CD4-positive, alpha-beta T cell treated with Interleukin-12 subunit alpha and Interleukin-12 subunit beta, for 1 hour (primary cell): ENCODE measurements around the gene ELMOD3.
"Not testable (repeated sequence)": the region's sequence is repeated elsewhere in the genome, so short reads cannot be mapped to it uniquely, and the experiment has no call there.

Experiments used
- DNase-seq: peaks from one replicate; pipeline ENCODE4 v3.0.0-alpha.2; 2020

The ELMOD3 gene

DNA sequence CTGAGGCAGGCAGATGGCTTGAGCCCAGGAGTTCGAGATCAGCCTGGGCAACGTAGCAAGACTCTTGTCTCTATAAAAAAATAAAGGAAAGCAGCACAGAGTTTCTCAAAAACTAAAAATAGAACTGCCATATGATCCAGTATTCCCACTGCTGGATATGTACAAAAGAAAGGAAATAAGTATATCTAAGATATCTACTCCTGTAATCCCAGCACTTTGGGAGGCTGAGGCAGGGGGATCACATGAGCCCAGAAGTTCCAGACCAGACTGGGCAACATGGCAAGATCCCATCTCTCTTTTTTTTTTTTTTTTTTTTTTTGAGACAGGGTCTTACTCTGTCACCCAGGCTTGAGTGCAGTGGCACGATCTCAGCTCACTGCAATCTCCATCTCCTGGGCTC, 24.9 kb upstream of the ELMOD3 start:
- DNase-seq = not testable (repeated sequence)

DNA sequence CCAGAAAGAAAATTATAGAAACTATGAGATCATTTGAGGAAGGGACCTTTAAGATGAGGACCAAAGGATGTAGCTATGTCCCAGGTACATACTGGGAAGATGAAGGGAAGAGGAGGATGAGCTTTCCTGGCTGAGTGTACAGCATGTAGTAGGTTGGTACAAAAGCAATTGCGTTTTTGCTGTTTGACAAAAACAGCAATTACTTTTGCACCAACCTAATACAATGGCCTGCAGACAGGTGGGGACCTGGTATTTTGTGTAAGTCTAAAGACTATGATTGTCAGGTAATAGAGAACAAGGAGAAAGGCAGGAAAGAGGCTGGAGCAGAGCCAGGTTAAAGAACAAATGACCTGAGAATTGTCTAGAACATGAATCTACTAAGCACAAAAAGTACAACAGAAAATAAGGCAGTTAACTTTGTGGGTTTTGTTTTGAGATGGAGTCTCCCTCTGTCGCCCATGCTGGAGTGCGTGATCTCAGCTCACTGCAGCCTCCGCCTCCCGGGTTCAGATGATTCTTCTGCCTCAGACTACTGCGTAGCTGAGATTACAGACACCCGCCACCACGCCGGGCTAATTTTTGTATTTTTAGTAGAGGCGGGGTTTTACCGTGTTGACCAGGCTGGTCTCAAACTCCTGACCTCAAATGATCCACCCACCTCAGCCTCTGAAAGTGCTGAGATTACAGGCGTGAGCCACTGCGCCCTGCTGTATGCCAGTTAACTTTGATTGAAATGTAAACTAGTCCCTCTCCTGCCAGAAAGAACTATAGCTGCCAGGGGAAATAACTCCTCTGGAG, 23.5 kb upstream of the ELMOD3 start:
- DNase-seq = no peak

DNA sequence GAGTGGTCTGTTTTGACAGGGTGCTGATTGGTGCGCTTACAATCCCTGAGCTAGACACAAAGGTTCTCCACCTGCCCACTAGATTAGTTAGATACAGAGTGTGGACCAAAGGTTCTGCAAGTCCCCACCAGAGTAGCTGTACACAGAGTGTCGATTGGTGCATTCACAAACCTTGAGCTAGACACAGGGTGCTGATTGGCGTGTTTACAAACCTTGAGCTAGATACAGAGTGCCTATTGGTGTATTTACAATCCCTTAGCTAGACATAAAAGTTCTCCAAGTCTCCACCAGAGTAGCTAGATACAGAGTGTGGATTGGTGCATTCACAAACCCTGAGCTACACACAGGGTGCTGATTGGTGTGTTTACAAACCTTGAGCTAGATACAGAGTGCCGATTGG, 20.7 kb upstream of the ELMOD3 start:
- DNase-seq = not testable (repeated sequence)

DNA sequence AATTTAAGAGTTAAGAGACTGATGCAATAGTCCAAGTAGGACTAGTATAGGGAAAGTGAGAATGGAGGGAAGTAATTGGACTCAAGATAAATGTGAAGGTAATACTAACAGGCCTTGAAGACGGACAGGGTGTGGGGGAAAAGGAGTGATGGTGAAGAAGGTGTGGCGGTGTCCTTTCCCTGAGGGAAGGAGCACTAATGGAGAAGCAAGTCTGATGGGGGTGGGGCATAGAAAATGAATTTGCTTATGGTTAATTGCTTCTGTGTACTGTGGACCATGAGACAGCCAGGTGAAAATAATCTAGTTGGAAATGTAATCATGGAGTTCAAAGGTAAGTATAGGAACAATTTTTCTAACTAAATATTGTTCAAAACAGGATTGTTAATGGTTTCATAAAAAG, 19.6 kb upstream of the ELMOD3 start:
- DNase-seq = no peak

DNA sequence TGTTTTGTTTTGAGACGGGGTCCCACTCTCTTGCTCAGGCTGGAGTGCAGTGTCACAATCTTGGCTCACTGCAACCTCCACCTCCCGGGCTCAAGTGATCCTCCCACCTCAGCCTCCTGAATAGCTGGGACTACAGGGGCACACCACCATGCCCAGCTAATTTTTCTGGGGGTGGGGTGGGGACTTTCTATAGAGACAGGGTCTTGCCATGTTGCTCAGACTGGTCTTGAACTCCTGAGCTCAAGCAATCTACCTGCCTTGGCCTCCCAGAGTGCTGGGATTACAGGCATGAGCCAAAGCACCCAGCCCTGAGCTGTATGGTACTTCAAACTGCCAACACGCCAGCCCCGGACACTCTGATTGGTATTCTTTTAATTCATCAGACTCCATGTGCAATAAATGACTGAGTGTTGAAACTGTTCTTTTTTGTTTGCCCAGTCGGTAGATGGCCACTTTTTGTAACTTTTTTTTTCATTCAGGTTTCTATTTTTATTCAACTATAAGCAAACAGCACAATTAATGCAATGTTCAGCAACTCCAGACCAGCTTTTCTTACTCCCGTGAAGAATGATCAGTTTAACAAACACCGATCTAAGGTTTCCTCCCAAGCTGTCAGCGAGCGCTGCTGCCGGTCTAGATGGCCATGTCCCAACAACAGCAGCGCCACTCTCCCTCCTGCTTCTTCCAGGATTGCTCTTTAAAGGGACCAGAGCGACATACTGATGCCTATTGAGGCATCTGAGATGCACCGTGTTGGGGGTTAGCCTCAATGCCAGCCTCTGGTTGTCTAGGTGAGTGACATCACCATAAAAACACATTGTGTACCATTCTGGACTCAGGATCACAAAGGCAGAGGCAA, 14.3 kb upstream of the ELMOD3 start:
- DNase-seq = no peak

DNA sequence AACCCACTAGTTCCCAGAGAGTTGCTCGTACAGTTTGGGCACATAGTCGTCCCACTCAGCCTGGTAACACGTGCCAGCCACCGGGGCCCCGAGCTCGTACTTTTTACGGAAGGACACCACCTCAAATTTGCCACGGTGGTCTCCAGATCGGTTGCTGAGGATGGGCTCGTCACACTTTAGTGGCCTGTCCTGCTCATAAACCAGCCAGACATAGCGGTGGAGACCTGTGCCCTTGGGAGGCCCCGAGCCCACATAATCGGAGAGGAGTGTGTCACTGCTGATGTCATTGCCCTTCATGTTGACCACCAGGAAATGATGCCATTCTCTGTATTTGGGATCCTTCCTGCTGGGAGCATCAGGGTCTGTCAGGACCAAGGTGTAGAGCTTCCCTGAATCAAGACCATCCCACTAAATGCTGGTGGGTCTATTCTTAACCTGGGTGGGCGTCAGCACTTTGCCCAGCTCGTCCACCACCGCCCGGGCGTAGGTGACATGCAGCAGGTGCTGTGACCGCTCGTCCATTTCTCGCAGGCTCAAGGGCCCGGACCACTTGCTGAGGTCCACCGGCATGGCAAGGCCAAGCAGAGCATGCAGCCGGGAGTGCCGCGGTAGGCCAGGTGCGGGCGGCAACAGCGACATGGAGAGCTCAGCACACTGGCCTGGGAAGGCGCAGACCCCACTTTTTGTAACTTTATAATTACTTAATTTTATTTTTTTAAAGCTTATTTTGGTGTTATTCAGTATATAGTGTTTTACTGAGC, 13.1 kb upstream of the ELMOD3 start:
- DNase-seq = no peak

DNA sequence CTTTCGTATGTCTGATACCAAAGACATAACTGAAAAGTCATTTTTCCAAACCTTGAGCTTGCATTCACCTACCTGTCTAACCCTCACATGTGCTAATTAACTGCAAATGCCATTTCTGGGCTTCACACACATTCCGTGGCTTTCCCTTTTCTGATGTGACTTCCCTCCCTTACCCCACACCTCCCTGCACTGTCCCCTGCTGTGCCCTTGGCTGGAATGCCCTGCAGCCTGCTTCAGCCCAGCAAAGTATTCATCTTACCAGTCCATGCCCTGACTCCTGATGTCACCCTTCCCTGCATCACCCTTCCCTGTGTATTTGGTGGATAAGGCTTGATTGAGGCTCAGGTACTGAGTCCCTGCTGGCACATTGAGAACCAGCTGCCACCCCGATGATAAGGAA, 12.4 kb upstream of the ELMOD3 start:
- DNase-seq = no peak

DNA sequence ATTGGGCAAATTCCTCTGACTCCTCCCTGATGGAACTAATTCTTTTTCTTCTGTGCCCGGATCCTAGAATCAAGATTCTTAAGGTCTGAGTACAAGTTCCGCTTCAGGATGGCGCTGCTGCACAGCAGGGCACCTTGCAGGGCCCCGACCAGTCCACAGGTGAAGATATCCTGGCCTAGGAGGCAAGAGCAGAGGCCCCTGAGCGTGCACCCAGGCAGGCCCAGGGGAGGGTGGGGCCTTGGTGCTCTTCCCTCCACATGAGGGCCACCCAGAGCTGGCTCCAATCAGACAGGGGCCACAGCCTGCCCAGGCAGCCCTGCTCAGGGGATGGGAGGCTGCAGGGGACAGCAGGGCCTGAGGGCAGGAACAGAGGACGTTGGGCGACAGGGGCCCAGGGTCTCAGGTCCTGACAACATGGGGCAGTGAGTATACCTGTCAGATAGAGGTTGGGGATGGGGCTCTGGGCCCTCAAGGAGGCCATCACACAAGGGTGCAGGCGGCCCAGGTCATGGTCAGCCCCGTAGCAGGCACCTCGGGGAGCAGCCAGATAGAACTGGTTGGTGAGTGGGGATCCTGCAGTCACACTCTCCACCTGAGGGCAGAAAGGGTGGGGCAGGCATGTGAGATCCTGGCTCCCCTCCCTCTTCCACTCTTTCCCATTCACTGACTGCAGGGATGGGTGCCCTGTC, 11.2 kb upstream of the ELMOD3 start:
- DNase-seq = not testable (repeated sequence)

DNA sequence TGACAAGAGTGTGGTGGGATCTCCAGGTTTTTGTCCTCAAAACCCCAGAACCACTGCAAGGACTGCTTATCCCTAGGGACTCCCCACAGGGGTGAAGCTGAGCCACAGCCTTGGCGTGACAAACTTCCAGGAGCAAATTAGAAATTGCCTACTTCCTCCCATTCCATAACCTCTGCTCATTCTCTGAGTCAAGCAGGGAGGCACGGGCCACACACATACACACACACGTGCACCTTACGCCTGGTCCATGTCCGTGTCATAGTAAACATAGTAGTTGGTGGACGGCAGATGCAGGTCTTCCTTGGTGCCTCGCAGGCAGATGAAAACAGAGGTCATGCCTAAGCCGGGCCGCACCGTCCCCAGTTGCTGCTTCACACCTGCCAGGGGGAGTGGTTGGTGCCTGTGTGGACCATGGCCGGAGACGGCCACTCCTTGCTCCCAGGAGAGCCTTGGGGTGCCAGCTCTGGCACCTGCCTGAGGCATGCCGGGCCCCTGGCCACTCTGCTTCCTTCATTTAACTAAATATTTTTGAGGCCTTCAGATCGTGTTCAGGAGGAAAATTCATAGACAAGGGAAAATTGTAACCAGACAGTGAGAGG, 10.1 kb upstream of the ELMOD3 start:
- no peak for DNase-seq

DNA sequence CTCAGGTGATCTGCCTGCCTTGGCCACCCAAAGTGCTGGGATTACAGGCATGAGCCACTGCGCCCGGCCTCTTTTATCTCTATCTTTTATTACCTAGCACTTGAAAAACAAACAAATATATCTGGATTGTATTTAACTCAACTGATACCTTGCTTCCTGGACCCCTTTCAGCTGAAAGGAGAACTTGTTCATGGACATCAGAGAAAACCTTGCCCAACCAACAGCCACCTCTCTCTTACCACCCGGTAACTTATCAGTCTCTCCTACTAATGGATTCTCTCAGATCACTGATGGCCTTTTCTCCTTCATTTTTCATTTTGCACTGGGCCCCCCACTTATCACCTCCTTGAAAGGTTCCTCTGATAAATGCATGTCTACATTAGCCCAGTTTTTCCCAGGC, 7.0 kb upstream of the ELMOD3 start:
- no peak for DNase-seq

DNA sequence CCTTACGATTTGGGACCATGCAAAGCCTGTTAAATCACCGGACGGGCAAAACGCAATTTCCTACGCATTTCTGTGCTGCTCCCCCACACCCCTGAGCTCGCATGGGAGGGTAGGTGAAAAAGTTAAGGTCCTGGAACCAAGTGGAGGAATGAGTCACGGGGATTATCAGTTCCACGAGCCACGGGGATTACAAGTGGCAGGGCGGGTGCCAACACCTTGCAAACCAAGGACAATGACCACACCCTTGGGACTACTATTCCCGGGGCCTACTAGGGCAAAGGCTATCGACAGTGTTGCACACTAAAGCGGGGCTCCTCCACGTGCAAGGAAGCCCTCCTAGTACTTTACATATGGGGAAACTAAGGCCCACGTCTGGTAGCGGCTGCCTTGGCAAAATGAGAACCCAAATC, 688 bp upstream of the ELMOD3 start:
- peak; percentile 10 for DNase-seq

DNA sequence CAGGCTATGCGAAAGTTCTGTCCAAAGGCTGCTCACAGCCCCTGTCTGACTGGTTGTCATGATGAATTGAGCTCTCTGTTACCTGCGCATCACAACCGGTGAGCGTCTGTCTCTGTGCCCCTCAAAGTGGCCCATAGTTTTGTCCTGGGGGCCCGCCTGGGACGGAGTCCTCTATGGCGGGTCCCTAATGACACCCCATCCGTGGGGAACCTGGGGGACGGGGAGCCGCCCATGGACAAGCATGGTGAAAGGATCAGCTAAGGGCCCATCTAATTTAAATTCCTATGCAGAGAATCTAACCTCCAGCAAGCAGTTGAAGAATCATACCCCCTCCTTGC, 473 bp downstream of the ELMOD3 start:
- DNase-seq = no peak

DNA sequence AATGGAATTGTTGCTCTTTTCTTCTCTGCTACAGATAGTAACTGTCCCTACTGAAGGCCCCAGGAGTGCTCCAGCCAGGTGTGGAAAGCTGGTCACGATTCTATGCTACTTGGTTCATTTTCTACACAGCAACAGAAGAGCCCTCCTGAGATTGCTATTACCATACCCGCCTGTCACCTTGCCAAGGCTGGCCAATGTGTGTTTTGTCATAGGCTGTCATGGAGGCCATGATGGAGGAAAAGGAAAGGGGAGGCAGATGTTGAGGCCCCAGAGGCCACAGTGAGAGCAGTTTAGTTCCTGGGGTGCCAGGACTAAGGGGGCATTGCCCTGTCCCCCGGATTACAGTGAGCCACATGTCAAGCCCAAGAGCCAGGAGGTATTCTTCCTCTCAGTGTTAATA, 952 bp downstream of the ELMOD3 start:
- no peak for DNase-seq

DNA sequence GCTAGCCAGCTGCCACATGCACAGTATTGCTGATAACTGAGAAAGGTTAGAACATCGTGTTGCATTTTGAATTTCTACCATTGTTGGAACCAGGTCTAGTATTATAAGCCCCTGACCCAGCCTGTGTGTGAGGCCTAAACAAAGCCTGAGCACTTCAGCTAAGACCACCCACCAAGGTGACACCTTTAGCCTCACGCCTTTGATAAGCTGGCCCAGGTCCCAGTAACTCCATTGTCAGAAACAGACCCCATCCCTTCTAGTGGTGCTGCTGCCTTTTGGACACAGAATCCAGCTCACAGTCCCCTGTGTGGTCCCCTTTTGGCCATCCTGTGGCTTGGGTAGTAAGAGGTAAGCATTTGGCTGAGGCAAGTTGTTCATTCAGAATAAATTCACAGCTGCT, 1.6 kb downstream of the ELMOD3 start:
- DNase-seq = no peak

DNA sequence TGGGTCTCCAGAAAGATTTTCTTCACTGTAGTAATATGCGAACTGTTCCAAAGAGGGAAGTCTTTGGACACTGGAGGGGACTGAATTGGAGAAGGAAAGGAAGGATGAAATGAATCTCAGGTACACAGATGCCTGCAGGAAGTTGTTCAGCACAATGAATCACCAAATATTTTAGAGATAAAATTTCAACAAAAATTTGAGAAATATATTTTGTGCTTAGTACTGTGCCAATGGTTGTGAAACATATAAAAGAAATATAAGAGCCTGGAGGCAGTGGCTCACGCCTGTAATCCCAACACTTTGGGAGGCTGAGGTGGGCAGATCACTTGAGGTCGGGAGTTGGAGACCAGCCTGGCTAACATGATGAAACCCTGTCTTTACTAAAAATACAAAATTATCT, 3.2 kb downstream of the ELMOD3 start:
- no peak for DNase-seq

DNA sequence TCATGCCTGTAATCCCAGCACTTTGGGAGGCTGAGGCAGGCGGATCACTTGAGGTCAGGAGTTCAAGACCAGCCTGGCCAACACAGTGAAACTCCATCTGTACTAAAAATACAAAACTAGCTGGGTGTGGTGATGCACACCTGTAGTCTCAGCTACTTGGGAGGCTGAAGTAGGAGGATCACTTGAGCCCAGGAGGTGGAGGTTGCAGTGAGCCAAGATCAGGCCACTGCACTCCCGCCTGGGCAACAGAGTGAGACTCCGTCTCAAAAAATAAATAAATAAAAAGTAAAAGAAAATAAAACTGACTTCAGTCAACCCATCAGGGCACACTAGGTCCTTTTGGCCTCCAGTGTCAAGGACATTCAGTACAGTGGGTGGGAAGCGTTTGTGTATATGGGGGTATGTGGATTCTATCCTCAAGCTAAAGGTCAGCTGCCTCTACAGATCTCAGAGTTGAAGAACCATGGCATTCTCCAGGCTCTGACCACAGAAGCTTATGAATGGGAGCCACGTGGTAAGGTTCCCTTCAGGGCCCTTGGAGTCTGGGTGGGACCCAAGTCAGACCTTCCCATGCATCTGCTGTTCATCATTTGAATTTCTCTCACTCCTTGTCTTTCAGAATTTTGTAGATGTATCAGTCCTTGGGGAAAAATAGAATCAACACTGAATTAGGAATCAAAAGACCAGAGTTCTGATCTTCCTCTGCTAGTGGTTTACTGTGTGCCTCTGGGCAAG, 8.3 kb downstream of the ELMOD3 start:
- DNase-seq = not testable (repeated sequence)

DNA sequence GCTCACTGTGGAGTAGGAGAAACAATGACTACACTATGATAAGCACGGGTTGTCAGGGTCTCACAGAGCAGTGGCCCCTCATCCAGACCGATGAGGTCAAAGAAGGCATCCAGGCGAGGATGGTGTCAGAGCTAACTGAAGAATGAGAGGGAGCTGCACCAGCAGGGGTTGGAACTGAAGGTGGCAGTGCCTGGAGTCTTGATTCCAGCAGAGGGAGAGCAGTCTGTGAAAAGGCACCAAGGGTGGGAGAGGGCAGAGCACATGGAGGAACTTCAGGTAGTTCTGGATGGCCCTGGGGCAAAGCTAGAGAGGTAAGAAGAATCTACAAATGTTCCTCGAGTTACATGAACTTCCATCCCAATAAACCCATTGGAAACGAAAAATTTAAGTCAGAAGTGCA, 12.6 kb downstream of the ELMOD3 start:
- DNase-seq = no peak

DNA sequence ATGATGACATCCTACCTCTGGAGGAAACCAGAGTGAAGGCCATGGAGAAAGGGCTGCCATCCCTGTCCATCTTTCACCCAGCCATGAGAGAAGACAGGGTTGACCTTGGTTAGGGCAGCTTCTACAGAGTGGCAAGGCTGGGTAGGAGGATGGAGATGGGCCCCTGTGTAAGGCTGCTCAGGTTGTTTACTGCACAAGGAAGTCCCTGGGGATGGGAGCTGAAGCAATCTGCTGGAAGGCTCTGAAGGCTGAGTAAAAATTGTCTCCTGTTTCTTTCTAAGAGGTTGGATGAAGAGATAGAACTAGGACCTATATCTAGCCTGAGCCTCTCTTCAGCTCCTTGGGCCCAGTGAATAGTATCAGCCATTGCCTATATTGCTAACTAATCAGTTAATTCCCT, 14.4 kb downstream of the ELMOD3 start:
- no peak for DNase-seq

DNA sequence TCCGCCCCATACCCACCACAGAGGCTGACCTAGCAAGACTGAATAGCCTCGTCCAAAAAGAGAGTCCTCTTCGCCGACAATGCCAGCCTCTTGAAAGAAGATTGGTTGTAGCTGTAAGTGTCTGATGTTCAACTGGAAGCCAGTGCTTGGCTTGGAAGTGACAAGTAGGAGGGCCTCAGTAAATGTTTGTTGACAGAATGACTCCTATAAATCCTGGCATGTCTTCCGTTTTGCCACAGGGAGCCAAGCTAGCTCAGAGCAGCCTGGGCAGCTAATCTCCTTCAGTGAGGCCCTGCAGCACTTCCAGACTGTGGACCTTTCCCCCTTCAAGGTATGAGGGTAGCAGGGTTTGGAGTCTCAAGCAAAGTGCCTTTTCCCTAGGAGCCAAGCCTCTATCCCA, 14.9 kb downstream of the ELMOD3 start:
- no peak for DNase-seq

DNA sequence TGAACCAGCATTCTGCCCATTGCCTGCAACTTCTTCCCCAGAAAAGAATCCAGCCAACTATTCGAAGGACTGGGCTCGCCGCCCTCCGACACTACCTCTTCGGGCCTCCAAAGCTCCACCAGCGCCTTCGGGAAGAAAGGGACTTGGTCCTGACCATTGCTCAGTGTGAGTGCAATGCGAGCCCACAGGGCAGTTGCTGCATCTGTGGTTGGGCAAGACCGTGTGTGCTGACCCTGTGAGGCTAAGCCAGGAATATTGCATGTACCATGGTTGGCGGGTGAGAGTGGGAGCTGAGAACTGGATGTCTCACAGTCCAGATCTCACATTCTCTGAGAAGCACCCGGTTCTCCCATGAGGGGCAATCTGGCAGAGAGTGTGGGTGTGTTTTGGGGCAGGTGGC, 16.5 kb downstream of the ELMOD3 start:
- no peak for DNase-seq

DNA sequence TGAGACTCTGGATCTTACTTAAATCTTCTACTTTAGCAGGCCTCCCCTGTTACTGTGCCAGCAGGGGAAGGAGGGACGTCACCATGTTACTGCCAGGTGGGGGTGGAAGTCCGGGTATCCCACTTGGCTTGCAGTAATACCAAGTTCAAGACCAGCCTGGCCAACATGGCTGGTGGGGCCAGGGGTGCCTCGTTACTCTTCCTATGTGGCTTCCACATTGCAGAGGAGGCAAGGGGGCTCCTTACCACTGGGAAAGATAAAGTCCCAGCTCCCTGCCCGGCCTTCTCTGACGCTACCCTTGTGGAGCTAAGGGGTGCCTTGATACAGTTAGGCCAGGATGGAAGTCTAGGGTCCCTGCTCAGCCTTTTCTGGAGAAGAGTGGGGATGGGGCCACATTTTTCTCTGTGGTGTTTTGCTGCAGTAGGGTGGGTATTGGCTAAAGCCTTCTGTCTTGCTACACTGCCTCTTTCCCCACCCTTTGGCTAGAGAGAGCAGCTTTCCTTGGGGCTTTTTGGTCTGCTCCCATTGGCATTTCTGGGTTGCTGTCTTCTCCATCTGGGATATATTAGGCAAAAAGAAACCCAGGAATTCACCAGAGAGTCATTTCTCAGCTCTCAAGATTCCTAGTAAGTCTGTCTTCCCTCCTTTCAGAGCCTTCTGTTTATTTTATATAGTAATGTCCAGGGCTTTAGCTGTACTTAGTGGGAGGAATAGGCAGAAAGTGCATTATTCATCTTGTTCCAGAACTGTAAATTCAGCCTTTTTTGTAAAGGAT, 21.9 kb downstream of the ELMOD3 start:
- no peak for DNase-seq
